GM18526 (cell line): ENCODE data around the gene INSYN2A.

ENCODE experiments used
- POLR2A ChIP-seq: IDR thresholded peaks from 3 replicates; pipeline ENCODE4 v1.6.1; 2011; ENCODE audit not compliant: insufficient read length; ENCODE audit errors: extremely low read depth

INSYN2A gene

GRCh38 chr10:127207081-127207480 lies 10.7 kb upstream of the INSYN2A start:
- no peak for TF ChIP-seq POLR2A

- no peak for TF ChIP-seq POLR2A
These were observed 6.7 kb upstream of the INSYN2A start for GRCh38 chr10:127203067-127203466.

- no peak for TF ChIP-seq POLR2A
These were observed 4.3 kb upstream of the INSYN2A start for GRCh38 chr10:127200646-127201045.

GRCh38 chr10:127198721-127199120 lies 2.3 kb upstream of the INSYN2A start:
- no peak for TF ChIP-seq POLR2A

- no peak for TF ChIP-seq POLR2A
These were observed 1.9 kb upstream of the INSYN2A start for GRCh38 chr10:127198307-127198706.

- no peak for TF ChIP-seq POLR2A
These were observed 702 bp upstream of the INSYN2A start for GRCh38 chr10:127197154-127197432.

- no peak for TF ChIP-seq POLR2A
These were observed 665 bp downstream of the INSYN2A start for GRCh38 chr10:127195571-127196281.

- no peak for TF ChIP-seq POLR2A
These were observed 1.3 kb downstream of the INSYN2A start for GRCh38 chr10:127195041-127195506.

GRCh38 chr10:127194599-127194998 lies 1.8 kb downstream of the INSYN2A start:
- TF ChIP-seq POLR2A = no peak

GRCh38 chr10:127194111-127194510 lies 2.3 kb downstream of the INSYN2A start:
- no peak for TF ChIP-seq POLR2A

GRCh38 chr10:127193125-127193524 lies 3.3 kb downstream of the INSYN2A start:
- TF ChIP-seq POLR2A = no peak

GRCh38 chr10:127190427-127190826 lies 6.0 kb downstream of the INSYN2A start:
- no peak for TF ChIP-seq POLR2A

- TF ChIP-seq POLR2A = no peak
These were observed 7.2 kb downstream of the INSYN2A start for GRCh38 chr10:127189226-127189625.

GRCh38 chr10:127186813-127187212 lies 9.6 kb downstream of the INSYN2A start:
- no peak for TF ChIP-seq POLR2A

- no peak for TF ChIP-seq POLR2A
These were observed 11.8 kb downstream of the INSYN2A start for GRCh38 chr10:127184582-127184981.

- TF ChIP-seq POLR2A = no peak
These were observed 14.2 kb downstream of the INSYN2A start for GRCh38 chr10:127182161-127182560.

- TF ChIP-seq POLR2A = no peak
These were observed 16.7 kb downstream of the INSYN2A start for GRCh38 chr10:127179612-127180250.
